ENCODE data around the gene MPRIP.

The MPRIP gene

GRCh38 chr17:17017343-17018014 lies 24.8 kb upstream of the MPRIP start:
- Histone ChIP-seq H2AFZ (ENCODE audit: insufficient read depth, low read length, poor library complexity) (peak overlapping the region; percentile 1), H3K27me3 (ENCODE audit: insufficient read depth, low read length) (no peaks in the 10 kb centered on the region), H4K91ac (ENCODE audit: low read depth, low read length) (peak overlapping the region; percentile 95), H3K27ac (ENCODE audit: low read depth, low read length) (peak overlapping the region; percentile 89), H3K4ac (ENCODE audit: low read depth, low read length) (peak overlapping the region; percentile 51), H4K12ac (ENCODE audit: low read depth, low read length) (no peak overlapping the region), H3K4me2 (ENCODE audit: low read length) (no peak overlapping the region), H3K4me3 (ENCODE audit: low read depth, low read length) (no peak overlapping the region), H4K8ac (ENCODE audit: low read depth, low read length) (peak overlapping the region; percentile 20), H3K79me2 (ENCODE audit: control insufficient read depth, insufficient read depth, low read length, poor library complexity) (peaks cover 8% of the 10 kb centered on the region), H2AK5ac (ENCODE audit: low read length) (peak overlapping the region; percentile 89), H2BK5ac (ENCODE audit: low read depth, low read length, poor library complexity) (peak overlapping the region; percentile 90), H3K36me3 (ENCODE audit: control insufficient read depth in 1 of 2, insufficient read depth in 2 of 2, low read length in 2 of 2) (no peaks in the 10 kb centered on the region), H3K4me1 (ENCODE audit: control insufficient read depth in 1 of 2, insufficient read depth in 2 of 2, low read length in 2 of 2) (peaks cover 59 to 60% of the 10 kb centered on the region in 2 experiments), H3K79me1 (ENCODE audit: low read length) (peaks cover 56% of the 10 kb centered on the region), H3K14ac (ENCODE audit: low read length) (peak overlapping the region; percentile 45), H3K23ac (ENCODE audit: low read length) (no peak overlapping the region), H3K9ac (ENCODE audit: low read length) (no peak overlapping the region), H2BK120ac (ENCODE audit: insufficient read depth, low read length, poor library complexity) (peak overlapping the region; percentile 87), H3K9me3 (ENCODE audit: insufficient read depth, low read depth, low read length) (no peaks in the 10 kb centered on the region), H3K18ac (ENCODE audit: low read length) (peak overlapping the region; percentile 47), H2BK12ac (ENCODE audit: low read length) (peak overlapping the region; percentile 85)
- no peak for DNase-seq
- no CpG with 5 or more reads among the region's 8 CpGs for WGBS (ENCODE audit: extremely low coverage, insufficient coverage, insufficient read length)

GRCh38 chr17:17018021-17018441 lies 24.2 kb upstream of the MPRIP start:
- peak overlapping the region; percentile 45 for H3K14ac ChIP-seq (ENCODE audit: low read length)
- H3K4me2 ChIP-seq (ENCODE audit: low read length): no peak overlapping the region
- H3K23ac ChIP-seq (ENCODE audit: low read length): no peak overlapping the region
- H4K91ac ChIP-seq (ENCODE audit: low read depth, low read length): peak overlapping the region; percentile 95
- H3K27ac ChIP-seq (ENCODE audit: low read depth, low read length): peak overlapping the region; percentile 89
- H2AFZ ChIP-seq (ENCODE audit: insufficient read depth, low read length, poor library complexity): peak overlapping the region; percentile 1
- DNase-seq: no peak
- H3K9ac ChIP-seq (ENCODE audit: low read length): no peak overlapping the region
- peak overlapping the region; percentile 87 for H2BK120ac ChIP-seq (ENCODE audit: insufficient read depth, low read length, poor library complexity)
- H4K8ac ChIP-seq (ENCODE audit: low read depth, low read length): peak overlapping the region; percentile 20
- H2AK5ac ChIP-seq (ENCODE audit: low read length): peak overlapping the region; percentile 89
- peak overlapping the region; percentile 90 for H2BK5ac ChIP-seq (ENCODE audit: low read depth, low read length, poor library complexity)
- H3K4me3 ChIP-seq (ENCODE audit: low read depth, low read length): no peak overlapping the region
- H3K79me1 ChIP-seq (ENCODE audit: low read length): peaks cover 54% of the 10 kb centered on the region
- WGBS (ENCODE audit: extremely low coverage, insufficient coverage, insufficient read length): no CpG with 5 or more reads among the region's 11 CpGs
- H4K12ac ChIP-seq (ENCODE audit: low read depth, low read length): no peak overlapping the region
- no peaks in the 10 kb centered on the region for H3K9me3 ChIP-seq (ENCODE audit: insufficient read depth, low read depth, low read length)
- H3K79me2 ChIP-seq (ENCODE audit: control insufficient read depth, insufficient read depth, low read length, poor library complexity): peaks cover 8% of the 10 kb centered on the region
- peak overlapping the region; percentile 6 for H3K18ac ChIP-seq (ENCODE audit: low read length)
- peak overlapping the region; percentile 51 for H3K4ac ChIP-seq (ENCODE audit: low read depth, low read length)
- H3K4me1 ChIP-seq (ENCODE audit: control insufficient read depth in 1 of 2, insufficient read depth in 2 of 2, low read length in 2 of 2): peaks cover 59 to 62% of the 10 kb centered on the region in 2 experiments
- H2BK12ac ChIP-seq (ENCODE audit: low read length): peak overlapping the region; percentile 85
- H3K36me3 ChIP-seq (ENCODE audit: control insufficient read depth in 1 of 2, insufficient read depth in 2 of 2, low read length in 2 of 2): no peaks in the 10 kb centered on the region
- no peaks in the 10 kb centered on the region for H3K27me3 ChIP-seq (ENCODE audit: insufficient read depth, low read length)

GRCh38 chr17:17018612-17019429 lies 23.4 kb upstream of the MPRIP start:
- H3K4me1 ChIP-seq (ENCODE audit: control insufficient read depth in 1 of 2, insufficient read depth in 2 of 2, low read length in 2 of 2): peaks cover 59 to 62% of the 10 kb centered on the region in 2 experiments
- peak overlapping the region; percentile 90 for H2BK5ac ChIP-seq (ENCODE audit: low read depth, low read length, poor library complexity)
- H3K27ac ChIP-seq (ENCODE audit: low read depth, low read length): peak overlapping the region; percentile 89
- H2AK5ac ChIP-seq (ENCODE audit: low read length): peak overlapping the region; percentile 94
- peak overlapping the region; percentile 97 for H4K91ac ChIP-seq (ENCODE audit: low read depth, low read length)
- H4K12ac ChIP-seq (ENCODE audit: low read depth, low read length): peak overlapping the region; percentile 22
- peak overlapping the region; percentile 1 for H2AFZ ChIP-seq (ENCODE audit: insufficient read depth, low read length, poor library complexity)
- peak; percentile 99 for DNase-seq
- no peaks in the 10 kb centered on the region for H3K27me3 ChIP-seq (ENCODE audit: insufficient read depth, low read length)
- H3K79me2 ChIP-seq (ENCODE audit: control insufficient read depth, insufficient read depth, low read length, poor library complexity): peaks cover 8% of the 10 kb centered on the region
- no CpG with 5 or more reads among the region's 10 CpGs for WGBS (ENCODE audit: extremely low coverage, insufficient coverage, insufficient read length)
- H4K8ac ChIP-seq (ENCODE audit: low read depth, low read length): peak overlapping the region; percentile 56
- peak overlapping the region; percentile 87 for H2BK120ac ChIP-seq (ENCODE audit: insufficient read depth, low read length, poor library complexity)
- H3K23ac ChIP-seq (ENCODE audit: low read length): no peak overlapping the region
- H3K18ac ChIP-seq (ENCODE audit: low read length): peak overlapping the region; percentile 85
- H3K79me1 ChIP-seq (ENCODE audit: low read length): peaks cover 54% of the 10 kb centered on the region
- no peak overlapping the region for H3K9ac ChIP-seq (ENCODE audit: low read length)
- no peaks in the 10 kb centered on the region for H3K9me3 ChIP-seq (ENCODE audit: insufficient read depth, low read depth, low read length)
- H2BK12ac ChIP-seq (ENCODE audit: low read length): peak overlapping the region; percentile 85
- H3K4me2 ChIP-seq (ENCODE audit: low read length): no peak overlapping the region
- no peaks in the 10 kb centered on the region for H3K36me3 ChIP-seq (ENCODE audit: control insufficient read depth in 1 of 2, insufficient read depth in 2 of 2, low read length in 2 of 2)
- H3K14ac ChIP-seq (ENCODE audit: low read length): peak overlapping the region; percentile 84
- H3K4ac ChIP-seq (ENCODE audit: low read depth, low read length): peak overlapping the region; percentile 56
- no peak overlapping the region for H3K4me3 ChIP-seq (ENCODE audit: low read depth, low read length)

GRCh38 chr17:17019430-17019762 lies 22.9 kb upstream of the MPRIP start:
- H3K79me1 ChIP-seq (ENCODE audit: low read length): peaks cover 53% of the 10 kb centered on the region
- peak overlapping the region; percentile 84 for H3K14ac ChIP-seq (ENCODE audit: low read length)
- no peak overlapping the region for H3K9ac ChIP-seq (ENCODE audit: low read length)
- H3K4me2 ChIP-seq (ENCODE audit: low read length): no peak overlapping the region
- no peak overlapping the region for H3K23ac ChIP-seq (ENCODE audit: low read length)
- H3K79me2 ChIP-seq (ENCODE audit: control insufficient read depth, insufficient read depth, low read length, poor library complexity): peaks cover 8% of the 10 kb centered on the region
- peaks cover 59 to 62% of the 10 kb centered on the region in 2 experiments for H3K4me1 ChIP-seq (ENCODE audit: control insufficient read depth in 1 of 2, insufficient read depth in 2 of 2, low read length in 2 of 2)
- peak overlapping the region; percentile 56 for H3K4ac ChIP-seq (ENCODE audit: low read depth, low read length)
- peak in 1 of 2 donors; percentile 12 for DNase-seq
- H4K91ac ChIP-seq (ENCODE audit: low read depth, low read length): peak overlapping the region; percentile 97
- H2AFZ ChIP-seq (ENCODE audit: insufficient read depth, low read length, poor library complexity): no peak overlapping the region
- H3K18ac ChIP-seq (ENCODE audit: low read length): peak overlapping the region; percentile 85
- peak overlapping the region; percentile 80 for H2BK5ac ChIP-seq (ENCODE audit: low read depth, low read length, poor library complexity)
- H2BK120ac ChIP-seq (ENCODE audit: insufficient read depth, low read length, poor library complexity): peak overlapping the region; percentile 84
- peak overlapping the region; percentile 52 for H3K27ac ChIP-seq (ENCODE audit: low read depth, low read length)
- H2BK12ac ChIP-seq (ENCODE audit: low read length): peak overlapping the region; percentile 63
- H2AK5ac ChIP-seq (ENCODE audit: low read length): peak overlapping the region; percentile 94
- H3K36me3 ChIP-seq (ENCODE audit: control insufficient read depth in 1 of 2, insufficient read depth in 2 of 2, low read length in 2 of 2): no peaks in the 10 kb centered on the region
- H3K9me3 ChIP-seq (ENCODE audit: insufficient read depth, low read depth, low read length): no peaks in the 10 kb centered on the region
- H3K4me3 ChIP-seq (ENCODE audit: low read depth, low read length): no peak overlapping the region
- WGBS (ENCODE audit: extremely low coverage, insufficient coverage, insufficient read length): no CpG with 5 or more reads among the region's 5 CpGs
- H4K8ac ChIP-seq (ENCODE audit: low read depth, low read length): peak overlapping the region; percentile 56
- H3K27me3 ChIP-seq (ENCODE audit: insufficient read depth, low read length): no peaks in the 10 kb centered on the region
- H4K12ac ChIP-seq (ENCODE audit: low read depth, low read length): no peak overlapping the region

All from trophoblast cell (in vitro differentiated cells and primary cell).